ENCODE measurements around the gene DAB2IP.

The DAB2IP gene

GRCh38 chr9:121818016-121818661 is 166.7 kb downstream of the DAB2IP start:
- DNase-seq (ENCODE audit: low read depth): no peak

- DNase-seq (ENCODE audit: low read depth): no peak
These were observed 167.5 kb downstream of the DAB2IP start for GRCh38 chr9:121818841-121819427.

GRCh38 chr9:121819428-121820231 is 168.2 kb downstream of the DAB2IP start:
- DNase-seq (ENCODE audit: low read depth): no peak

- no peak for DNase-seq (ENCODE audit: low read depth)
These were observed 169.0 kb downstream of the DAB2IP start for GRCh38 chr9:121820286-121821005.

GRCh38 chr9:121821326-121821725 is 169.9 kb downstream of the DAB2IP start:
- no peak for DNase-seq (ENCODE audit: low read depth)

GRCh38 chr9:121822093-121823085 is 171.0 kb downstream of the DAB2IP start:
- DNase-seq (ENCODE audit: low read depth): no peak

GRCh38 chr9:121823451-121824169 is 172.2 kb downstream of the DAB2IP start:
- no peak for DNase-seq (ENCODE audit: low read depth)

- no peak for DNase-seq (ENCODE audit: low read depth)
These were observed 173.2 kb downstream of the DAB2IP start for GRCh38 chr9:121824651-121825030.

GRCh38 chr9:121825031-121825691 is 173.7 kb downstream of the DAB2IP start:
- DNase-seq (ENCODE audit: low read depth): no peak

GRCh38 chr9:121826711-121827110 is 175.3 kb downstream of the DAB2IP start:
- DNase-seq (ENCODE audit: low read depth): no peak

- DNase-seq (ENCODE audit: low read depth): no peak
These were observed 176.0 kb downstream of the DAB2IP start for GRCh38 chr9:121827251-121827967.

GRCh38 chr9:121830441-121831140 is 179.2 kb downstream of the DAB2IP start:
- DNase-seq (ENCODE audit: low read depth): no peak

- DNase-seq (ENCODE audit: low read depth): no peak
These were observed 180.4 kb downstream of the DAB2IP start for GRCh38 chr9:121831869-121832268.

GRCh38 chr9:121833061-121833460 is 181.6 kb downstream of the DAB2IP start:
- DNase-seq (ENCODE audit: low read depth): no peak

All from HS-27A (cell line).